ENCODE measurements around the gene ZNF780A. TPM values are rescaled to one million over a fixed set of nuclear protein-coding genes. Genes with fewer than 3 reads are reported as not detected.

Gene ZNF780A
- total RNA-seq, 1 donor from 2014 or later: 30.2 TPM

- peaks cover 4% of the 10 kb centered on the region for H3K36me3 ChIP-seq
- no peaks in the 10 kb centered on the region for H4K20me1 ChIP-seq (ENCODE audit: low read depth)
- H3K4me2 ChIP-seq: no peak overlapping the region
- no peaks in the 10 kb centered on the region for H3K4me1 ChIP-seq
- no peak overlapping the region for H2AFZ ChIP-seq (replicated peaks)
- H3F3A ChIP-seq (ENCODE audit: low read depth): peaks cover 8% of the 10 kb centered on the region
- Mint-ChIP-seq H3K36me3 (peaks cover 53% of the 10 kb centered on the region), H3K27ac (no peak overlapping the region), H3K4me3 (no peak overlapping the region), H3K9me3 (peaks cover 60% of the 10 kb centered on the region), H3K27me3 (ENCODE audit: insufficient read depth, low read depth) (no peaks in the 10 kb centered on the region), H3K4me1 (no peaks in the 10 kb centered on the region)
- H3K27ac ChIP-seq: no peak overlapping the region
- H3K27me3 ChIP-seq: no peaks in the 10 kb centered on the region
- H3K4me3 ChIP-seq: no peak overlapping the region
- no peak overlapping the region for H3K9ac ChIP-seq
- H3K79me2 ChIP-seq (ENCODE audit: low read depth): no peaks in the 10 kb centered on the region
- no peak for DNase-seq (ENCODE audit: low spot score)
- TF ChIP-seq EZH2 (IDR thresholded peaks at IDR 0.05): no peak
- H3K9me3 ChIP-seq (ENCODE audit: low read depth): peaks cover 49% of the 10 kb centered on the region
Observed at GRCh38 chr19:40035996-40036395, 54.7 kb downstream of the ZNF780A start.

DNA sequence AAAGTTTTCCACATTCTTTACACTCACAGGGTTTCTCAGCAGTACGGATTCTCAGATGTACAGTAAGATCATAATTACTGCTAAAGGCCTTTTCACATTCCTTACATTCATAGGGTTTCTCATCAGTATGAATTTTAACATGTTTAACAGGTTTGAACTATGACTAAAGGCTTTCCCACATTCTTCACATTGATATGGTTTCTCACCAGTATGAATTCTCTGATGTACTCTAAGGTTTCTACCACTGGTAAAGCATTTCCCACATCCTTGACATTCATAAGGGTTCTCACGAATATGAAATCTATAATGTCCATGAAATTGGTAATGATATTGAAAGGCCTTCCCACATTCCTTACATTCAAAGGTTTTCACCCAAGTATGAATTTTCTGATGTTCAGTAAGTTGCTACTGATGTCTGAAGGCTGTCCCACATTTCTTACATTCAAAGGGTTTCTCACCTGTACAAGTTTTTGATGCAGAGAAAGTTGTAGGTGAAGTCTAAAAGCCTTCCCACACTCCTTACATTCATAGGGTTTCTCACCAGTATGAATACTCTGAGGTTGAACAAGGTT is 56.7 kb downstream of the ZNF780A start:
- H3K27me3 ChIP-seq: no peaks in the 10 kb centered on the region
- H3F3A ChIP-seq (ENCODE audit: low read depth): peaks cover 8% of the 10 kb centered on the region
- no peak for TF ChIP-seq EZH2 (IDR thresholded peaks at IDR 0.05)
- TF ChIP-seq CTCF (IDR thresholded peaks at IDR 0.05): no peak
- H3K9ac ChIP-seq: no peak overlapping the region
- no peak overlapping the region for H3K27ac Mint-ChIP-seq
- no peak overlapping the region for H3K4me3 Mint-ChIP-seq
- H3K79me2 ChIP-seq (ENCODE audit: low read depth): no peaks in the 10 kb centered on the region
- no peaks in the 10 kb centered on the region for H3K4me1 ChIP-seq
- no peaks in the 10 kb centered on the region for H4K20me1 ChIP-seq (ENCODE audit: low read depth)
- H3K4me2 ChIP-seq: no peak overlapping the region
- H3K27ac ChIP-seq: no peak overlapping the region
- DNase-seq (ENCODE audit: low spot score): no peak
- H3K9me3 Mint-ChIP-seq: peaks cover 70% of the 10 kb centered on the region
- no peak overlapping the region for H3K4me3 ChIP-seq
- peaks cover 2% of the 10 kb centered on the region for H3K27me3 Mint-ChIP-seq (ENCODE audit: insufficient read depth, low read depth)
- H3K36me3 ChIP-seq: peaks cover 4% of the 10 kb centered on the region
- H2AFZ ChIP-seq (replicated peaks): no peak overlapping the region
- no peaks in the 10 kb centered on the region for H3K4me1 Mint-ChIP-seq
- H3K36me3 Mint-ChIP-seq: peaks cover 57% of the 10 kb centered on the region
- H3K9me3 ChIP-seq (ENCODE audit: low read depth): peaks cover 63% of the 10 kb centered on the region

DNA sequence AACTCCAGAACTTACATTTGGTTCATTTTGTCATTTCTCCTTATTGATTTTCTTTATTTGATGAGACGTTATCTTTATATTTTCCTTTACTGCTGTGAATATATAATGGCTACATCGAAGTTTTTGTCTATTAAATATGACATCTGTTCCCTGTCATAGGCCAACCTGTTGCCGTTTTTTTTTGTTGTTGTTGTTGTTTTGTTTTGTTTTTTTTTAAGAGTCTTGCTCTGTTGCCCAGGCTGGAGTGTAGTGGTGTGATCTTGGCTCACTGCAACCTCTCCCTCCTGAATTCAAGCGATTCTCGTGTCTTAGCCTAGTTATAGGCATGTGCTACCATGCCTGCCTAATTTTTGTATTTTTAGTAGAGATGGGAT is 64.2 kb downstream of the ZNF780A start:
- Mint-ChIP-seq H3K4me1 (no peaks in the 10 kb centered on the region), H3K4me3 (no peak overlapping the region), H3K27ac (no peak overlapping the region), H3K9me3 (peaks cover 73% of the 10 kb centered on the region), H3K27me3 (ENCODE audit: insufficient read depth, low read depth) (peaks cover 6% of the 10 kb centered on the region), H3K36me3 (peaks cover 22% of the 10 kb centered on the region)
- Histone ChIP-seq H3K9ac (no peak overlapping the region), H2AFZ (replicated peaks) (no peak overlapping the region), H3K4me3 (no peak overlapping the region), H3K27ac (no peak overlapping the region), H3K4me2 (no peak overlapping the region), H3K4me1 (no peaks in the 10 kb centered on the region), H3K27me3 (no peaks in the 10 kb centered on the region), H3K9me3 (ENCODE audit: low read depth) (peaks cover 43% of the 10 kb centered on the region), H4K20me1 (ENCODE audit: low read depth) (no peaks in the 10 kb centered on the region), H3F3A (ENCODE audit: low read depth) (peaks cover 4% of the 10 kb centered on the region), H3K36me3 (peaks cover 6% of the 10 kb centered on the region), H3K79me2 (ENCODE audit: low read depth) (no peaks in the 10 kb centered on the region)
- no peak for TF ChIP-seq EZH2 (IDR thresholded peaks at IDR 0.05)
- TF ChIP-seq CTCF (IDR thresholded peaks at IDR 0.05): no peak
- TF ChIP-seq EZH2phosphoT487 (IDR thresholded peaks at IDR 0.05): no peak
- no peak for DNase-seq (ENCODE audit: low spot score)

- H3K4me1 ChIP-seq: no peaks in the 10 kb centered on the region
- H3K9me3 Mint-ChIP-seq: peaks cover 74% of the 10 kb centered on the region
- TF ChIP-seq EZH2 (IDR thresholded peaks at IDR 0.05): no peak
- TF ChIP-seq CTCF (IDR thresholded peaks at IDR 0.05): no peak
- no peak for TF ChIP-seq EZH2phosphoT487 (IDR thresholded peaks at IDR 0.05)
- H3K9ac ChIP-seq: no peak overlapping the region
- peaks cover 22% of the 10 kb centered on the region for H3K36me3 Mint-ChIP-seq
- no peaks in the 10 kb centered on the region for H3K27me3 ChIP-seq
- no peak overlapping the region for H3K27ac Mint-ChIP-seq
- peaks cover 41% of the 10 kb centered on the region for H3K9me3 ChIP-seq (ENCODE audit: low read depth)
- no peak for DNase-seq (ENCODE audit: low spot score)
- no peak overlapping the region for H2AFZ ChIP-seq (replicated peaks)
- H3K79me2 ChIP-seq (ENCODE audit: low read depth): no peaks in the 10 kb centered on the region
- H4K20me1 ChIP-seq (ENCODE audit: low read depth): no peaks in the 10 kb centered on the region
- peaks cover 6% of the 10 kb centered on the region for H3K27me3 Mint-ChIP-seq (ENCODE audit: insufficient read depth, low read depth)
- no peak overlapping the region for H3K4me3 Mint-ChIP-seq
- H3K27ac ChIP-seq: no peak overlapping the region
- H3K4me3 ChIP-seq: no peak overlapping the region
- H3K36me3 ChIP-seq: peaks cover 6% of the 10 kb centered on the region
- peaks cover 4% of the 10 kb centered on the region for H3F3A ChIP-seq (ENCODE audit: low read depth)
- no peak overlapping the region for H3K4me2 ChIP-seq
- H3K4me1 Mint-ChIP-seq: no peaks in the 10 kb centered on the region
Observed at GRCh38 chr19:40025938-40026596, 64.7 kb downstream of the ZNF780A start.

All from neural progenitor cell (in vitro differentiated cells).